Liver (tissue), 3 donors: ENCODE measurements around the gene CFAP97D2.

Experiments used
- EGR1 ChIP-seq, 2 donors: IDR thresholded peaks; 2 replicates each; pipeline ENCODE4 v1.6.1; 2016 to 2018; ENCODE audit warnings: antibody characterized with exemption in 2 of 2, low read depth in 2 of 2
- NR2F2 ChIP-seq: IDR thresholded peaks from 2 replicates; pipeline ENCODE4 v1.6.1; 2016; ENCODE audit warnings: antibody characterized with exemption
- TAF1 ChIP-seq: conservative IDR thresholded peaks from 2 replicates; pipeline ENCODE4 v1.6.1; 2016; ENCODE audit warnings: antibody characterized with exemption, mild to moderate bottlenecking
- YY1 ChIP-seq: IDR thresholded peaks from 2 replicates; pipeline ENCODE4 v1.6.1; 2016; ENCODE audit warnings: antibody characterized with exemption, mild to moderate bottlenecking
- TF ChIP-seq, protein P1 (sequence below): fragments of 150-350 bp; IDR thresholded peaks from 2 replicates; pipeline ENCODE4 v1.5.1; 2017; ENCODE audit warnings: improper control_type of control experiment, low read depth, low read length; ENCODE audit not compliant: missing input control
- TF ChIP-seq, protein P2 (sequence below): IDR thresholded peaks from 2 replicates; pipeline ENCODE4 v1.6.1; 2016; ENCODE audit warnings: antibody characterized with exemption
- donor health status: healthy.
- donor health status: healthy.

DNA sequence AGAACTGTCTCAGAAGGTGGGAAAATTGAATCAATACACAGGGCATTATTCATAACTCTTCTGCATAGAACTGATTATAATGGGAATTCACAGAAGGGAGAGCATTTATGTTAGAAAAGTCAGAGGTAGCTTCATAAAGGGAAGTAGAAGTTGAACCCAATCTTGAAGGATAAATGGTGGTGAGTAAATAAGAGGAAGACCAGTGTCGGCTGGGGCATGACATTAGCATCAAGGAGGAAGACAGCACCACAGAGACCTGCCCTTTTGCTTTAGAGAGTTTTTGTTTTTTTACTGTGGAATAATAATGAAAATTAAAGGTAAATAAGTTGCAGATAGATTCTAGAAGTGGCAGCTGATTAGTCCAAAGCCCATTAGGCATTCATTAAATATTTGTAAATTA is 77.5 kb downstream of the CFAP97D2 start:
- no peak for TF ChIP-seq EGR1 (IDR thresholded peaks at IDR 0.05; ENCODE audit: low read depth in 2 of 2)
- TF ChIP-seq, protein P1, sequence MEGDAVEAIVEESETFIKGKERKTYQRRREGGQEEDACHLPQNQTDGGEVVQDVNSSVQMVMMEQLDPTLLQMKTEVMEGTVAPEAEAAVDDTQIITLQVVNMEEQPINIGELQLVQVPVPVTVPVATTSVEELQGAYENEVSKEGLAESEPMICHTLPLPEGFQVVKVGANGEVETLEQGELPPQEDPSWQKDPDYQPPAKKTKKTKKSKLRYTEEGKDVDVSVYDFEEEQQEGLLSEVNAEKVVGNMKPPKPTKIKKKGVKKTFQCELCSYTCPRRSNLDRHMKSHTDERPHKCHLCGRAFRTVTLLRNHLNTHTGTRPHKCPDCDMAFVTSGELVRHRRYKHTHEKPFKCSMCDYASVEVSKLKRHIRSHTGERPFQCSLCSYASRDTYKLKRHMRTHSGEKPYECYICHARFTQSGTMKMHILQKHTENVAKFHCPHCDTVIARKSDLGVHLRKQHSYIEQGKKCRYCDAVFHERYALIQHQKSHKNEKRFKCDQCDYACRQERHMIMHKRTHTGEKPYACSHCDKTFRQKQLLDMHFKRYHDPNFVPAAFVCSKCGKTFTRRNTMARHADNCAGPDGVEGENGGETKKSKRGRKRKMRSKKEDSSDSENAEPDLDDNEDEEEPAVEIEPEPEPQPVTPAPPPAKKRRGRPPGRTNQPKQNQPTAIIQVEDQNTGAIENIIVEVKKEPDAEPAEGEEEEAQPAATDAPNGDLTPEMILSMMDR = no peak
- no peak for TF ChIP-seq NR2F2
- TF ChIP-seq, protein P2, sequence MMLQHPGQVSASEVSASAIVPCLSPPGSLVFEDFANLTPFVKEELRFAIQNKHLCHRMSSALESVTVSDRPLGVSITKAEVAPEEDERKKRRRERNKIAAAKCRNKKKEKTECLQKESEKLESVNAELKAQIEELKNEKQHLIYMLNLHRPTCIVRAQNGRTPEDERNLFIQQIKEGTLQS = no peak
- TF ChIP-seq TAF1 = no peak
- TF ChIP-seq YY1 = no peak
